Kidney (tissue), 14 donors: ENCODE data around the gene MGME1. TPM values are rescaled to one million over a fixed set of nuclear protein-coding genes. Genes with fewer than 3 reads are reported as not detected.

ENCODE experiments used
- DNase-seq, 5 donors: peaks; one replicate each; pipeline ENCODE4 v3.0.0-alpha.2; 2013 to 2020
- FAIRE-seq: peaks from 2 replicates; lab custom pipeline; 2012; peaks lifted over from hg19 to GRCh38; lab: Jason Lieb, UNC
- H3K27ac ChIP-seq, 2 donors: one replicate each; pipeline ENCODE4 v1.7.0; 2013; ENCODE audit warnings: low read depth in 2 of 2, low read length in 2 of 2, inconsistent platforms in 1 of 2
- H3K27me3 ChIP-seq: one replicate; pipeline ENCODE4 v1.7.1; 2013; ENCODE audit warnings: low read length, inconsistent platforms; ENCODE audit not compliant: control insufficient read depth, insufficient read depth
- H3K36me3 ChIP-seq, 3 donors: one replicate each; pipeline versions ENCODE4 v1.7.0 to v1.7.1; 2013; ENCODE audit warnings: low read length in 3 of 3, control low read depth in 1 of 3, inconsistent platforms in 1 of 3; ENCODE audit not compliant: insufficient read depth in 3 of 3, control insufficient read depth in 2 of 3
- H3K4me1 ChIP-seq, 3 donors: one replicate each; pipeline versions ENCODE4 v1.7.0 to v1.7.1; 2013; ENCODE audit warnings: low read length in 3 of 3, inconsistent platforms in 1 of 3, low read depth in 1 of 3; ENCODE audit not compliant: control insufficient read depth in 2 of 3, insufficient read depth in 2 of 3
- H3K4me3 ChIP-seq, 3 donors: one replicate each; pipeline versions ENCODE4 v1.7.0 to v1.8.1; 2013; ENCODE audit warnings: low read length in 3 of 3, control low read depth in 1 of 3, inconsistent platforms in 1 of 3
- H3K9ac ChIP-seq, 3 donors: one replicate each; pipeline versions ENCODE4 v1.7.0 to v1.7.1; 2013; ENCODE audit warnings: low read length in 3 of 3, control low read depth in 1 of 3, inconsistent platforms in 1 of 3
- H3K9me3 ChIP-seq, 3 donors: one replicate each; pipeline versions ENCODE4 v1.7.0 to v1.7.1; 2013; ENCODE audit warnings: low read length in 3 of 3, control low read depth in 1 of 3, inconsistent platforms in 1 of 3; ENCODE audit not compliant: control insufficient read depth in 2 of 3, insufficient read depth in 1 of 3
- intact Hi-C: fragments of 100-400 bp; cut with DNase I; formaldehyde crosslinking; loops from one replicate; pipeline ENCODE4 v1.11.1; 2022
- polyA plus RNA-seq: library from polyadenylated mRNA; stranded (reverse); fragments of 350-450 nt; fragmentation: Illumina TruSeq; extraction: RNeasy Lipid Tissue Mini Kit (QIAGEN cat#74804); gene quantifications from one replicate; pipeline ENCODE4 v1.2.3, GENCODE V29; 2014; ENCODE audit warnings: low read depth, low replicate concordance; ENCODE audit not compliant: insufficient read depth
- total RNA-seq: library from RNA; stranded (reverse); fragmentation: NEBNext Ultra II Directional; extraction: Animal tissue kit (Norgen Biotek cat#: 25700); gene quantifications from one replicate; pipeline ENCODE4 v1.2.1, GENCODE V29; 2021
- TF ChIP-seq, protein P1 (sequence below): IDR thresholded peaks from 3 replicates; pipeline ENCODE4 v1.5.1; 2012; ENCODE audit warnings: mild to moderate bottlenecking, moderate library complexity, borderline replicate concordance; ENCODE audit not compliant: insufficient read depth; ENCODE audit errors: extremely low read depth
- donor health status: control.
- donor health status: control.
- donor health status: control.
- donor health status: control.
- donor health status: control.
- donor health status: DM: yes; HTN: yes; CAD: no.
- donor health status: Normal renal cell carcinoma (clear cell type).

Gene MGME1
- total and polyA plus RNA-seq, 2 donors from 2014 or later, result 15.5 to 16.7 TPM

- no peaks in the 10 kb centered on the region for H3K9me3 ChIP-seq
- no peak for FAIRE-seq
- TF ChIP-seq, protein P1, sequence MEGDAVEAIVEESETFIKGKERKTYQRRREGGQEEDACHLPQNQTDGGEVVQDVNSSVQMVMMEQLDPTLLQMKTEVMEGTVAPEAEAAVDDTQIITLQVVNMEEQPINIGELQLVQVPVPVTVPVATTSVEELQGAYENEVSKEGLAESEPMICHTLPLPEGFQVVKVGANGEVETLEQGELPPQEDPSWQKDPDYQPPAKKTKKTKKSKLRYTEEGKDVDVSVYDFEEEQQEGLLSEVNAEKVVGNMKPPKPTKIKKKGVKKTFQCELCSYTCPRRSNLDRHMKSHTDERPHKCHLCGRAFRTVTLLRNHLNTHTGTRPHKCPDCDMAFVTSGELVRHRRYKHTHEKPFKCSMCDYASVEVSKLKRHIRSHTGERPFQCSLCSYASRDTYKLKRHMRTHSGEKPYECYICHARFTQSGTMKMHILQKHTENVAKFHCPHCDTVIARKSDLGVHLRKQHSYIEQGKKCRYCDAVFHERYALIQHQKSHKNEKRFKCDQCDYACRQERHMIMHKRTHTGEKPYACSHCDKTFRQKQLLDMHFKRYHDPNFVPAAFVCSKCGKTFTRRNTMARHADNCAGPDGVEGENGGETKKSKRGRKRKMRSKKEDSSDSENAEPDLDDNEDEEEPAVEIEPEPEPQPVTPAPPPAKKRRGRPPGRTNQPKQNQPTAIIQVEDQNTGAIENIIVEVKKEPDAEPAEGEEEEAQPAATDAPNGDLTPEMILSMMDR, result no peak
- peaks cover 5 to 30% (median 10%) of the 10 kb centered on the region in 3 donors for H3K36me3 ChIP-seq
- H3K9ac ChIP-seq, result no peak overlapping the region
- peak overlapping the region in 1 of 2 donors; percentile 15 for H3K27ac ChIP-seq
- intact Hi-C loops, result no loop called here
- H3K4me3 ChIP-seq, result no peak overlapping the region
- peak in 1 of 5 donors; percentile 60 for DNase-seq
- no peaks in the 10 kb centered on the region for H3K27me3 ChIP-seq
- H3K4me1 ChIP-seq, result peaks cover 9 to 30% (median 23%) of the 10 kb centered on the region in 3 donors
Measured at GRCh38 chr20:17956099-17956685, 12.6 kb upstream of the MGME1 start.

DNA sequence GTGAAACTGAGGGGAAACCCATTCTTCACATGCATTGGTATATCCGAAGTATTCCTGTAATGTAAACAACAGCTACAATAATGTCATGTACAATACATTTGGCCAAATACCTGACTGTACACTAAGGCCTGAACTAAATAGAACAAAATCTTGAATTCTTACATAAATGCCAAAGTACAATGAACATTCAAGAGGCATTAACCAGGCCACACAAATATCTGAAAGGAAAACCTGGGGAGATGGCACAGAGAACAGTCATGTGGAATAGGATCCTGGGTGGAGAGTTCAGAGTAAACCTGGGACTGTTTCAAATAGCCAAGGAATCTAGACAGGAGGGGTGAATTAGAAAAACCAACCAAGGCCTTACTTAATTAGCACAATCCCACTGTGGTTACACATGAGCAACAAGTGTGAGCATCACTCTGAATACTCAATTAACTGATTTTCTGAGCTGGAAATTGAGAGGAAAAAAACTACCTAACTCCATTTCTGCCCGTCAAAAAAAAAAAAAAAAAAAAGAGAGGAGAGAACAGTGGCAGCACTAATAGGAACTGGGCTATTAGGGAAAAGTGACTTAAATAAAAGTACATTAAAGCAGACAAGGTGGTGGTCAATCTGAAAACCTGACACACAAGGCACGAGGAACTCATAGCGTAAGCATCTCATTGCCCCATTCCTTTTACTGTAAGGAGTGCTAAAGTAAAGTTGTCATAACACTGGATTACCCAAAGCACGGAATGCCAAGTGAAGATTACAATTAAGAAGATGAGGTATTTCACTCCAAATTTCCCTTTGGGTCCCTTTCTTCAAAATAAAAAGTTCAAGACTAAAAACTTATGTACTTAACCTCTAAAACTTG lies 11.1 kb upstream of the MGME1 start:
- no peak for DNase-seq
- Histone ChIP-seq H3K36me3 (peaks cover 5 to 18% (median 10%) of the 10 kb centered on the region in 3 donors), H3K4me3 (peak overlapping the region in 2 of 3 donors; percentile 16 to 28), H3K9me3 (no peaks in the 10 kb centered on the region), H3K9ac (no peak overlapping the region), H3K27ac (peak overlapping the region; percentile 77 to 84), H3K4me1 (peaks cover 9 to 42% (median 31%) of the 10 kb centered on the region in 3 donors), H3K27me3 (no peaks in the 10 kb centered on the region)
- intact Hi-C loops, result no loop called here
- no peak for FAIRE-seq
- TF ChIP-seq, protein P1, result no peak

DNA sequence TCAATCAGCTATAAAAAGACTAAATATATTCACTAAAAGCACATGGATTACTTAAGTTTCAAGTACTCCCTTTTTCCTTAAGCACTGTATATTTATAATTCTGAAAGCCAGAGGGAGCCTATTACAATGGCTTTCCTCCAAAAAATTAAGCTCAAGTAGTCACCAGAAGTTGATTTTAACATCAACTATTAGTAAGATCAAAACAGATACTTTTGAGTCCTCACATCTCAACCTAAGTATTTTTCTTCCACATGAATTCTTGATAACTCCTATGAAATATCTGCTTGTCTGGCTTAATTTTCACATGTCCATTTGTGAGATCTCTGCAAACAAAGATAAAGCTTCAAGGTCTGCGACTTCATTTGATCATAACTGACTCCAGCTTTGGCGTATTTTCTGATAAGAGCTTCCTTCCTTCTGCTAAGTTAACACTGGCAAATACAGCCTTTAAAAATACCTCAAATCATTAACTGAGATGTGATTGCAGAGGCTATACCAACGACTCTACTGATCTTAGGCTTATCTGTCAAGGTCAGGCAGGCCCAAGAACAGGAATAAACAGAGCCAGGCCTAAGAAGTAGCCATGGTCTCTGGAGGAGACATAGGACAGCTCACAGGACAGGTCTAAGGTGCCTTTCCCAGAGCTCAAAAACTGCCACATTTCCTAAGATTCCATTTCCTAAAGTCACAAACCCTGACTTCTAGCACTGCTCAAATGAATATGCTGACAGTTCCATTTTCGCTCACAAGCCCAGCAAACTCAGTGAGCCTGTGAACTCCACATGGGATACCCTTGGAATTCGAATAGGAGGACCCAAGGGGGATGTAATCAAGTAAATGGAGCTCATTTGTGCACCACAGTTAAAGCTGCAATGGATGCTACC lies 10.2 kb upstream of the MGME1 start:
- no peak for FAIRE-seq
- TF ChIP-seq, protein P1, result no peak
- H3K9ac ChIP-seq, result peak overlapping the region in 2 of 3 donors; percentile 21 to 52

More for the DNA sequence above, 10.2 kb upstream of the MGME1 start:
- H3K27me3 ChIP-seq, result no peaks in the 10 kb centered on the region
- H3K27ac ChIP-seq, result peak overlapping the region; percentile 77 to 84
- intact Hi-C loops, result no loop called here
- peaks cover 9 to 49% (median 33%) of the 10 kb centered on the region in 3 donors for H3K4me1 ChIP-seq
- H3K36me3 ChIP-seq, result peaks cover 3 to 10% (median 8%) of the 10 kb centered on the region in 3 donors
- DNase-seq, result no peak
- H3K9me3 ChIP-seq, result no peaks in the 10 kb centered on the region
- H3K4me3 ChIP-seq, result peak overlapping the region in 2 of 3 donors; percentile 17 to 37
